H9 (cell line): ENCODE results near the gene NRG2. TPM values are rescaled to one million over a fixed set of nuclear protein-coding genes. Genes with fewer than 3 reads are reported as not detected.

Source experiments
- DNase-seq: peaks from one replicate; pipeline ENCODE4 v3.0.0-alpha.2; 2017
- H2AFZ ChIP-seq: one replicate; pipeline ENCODE4 v1.6.1; 2013; ENCODE audit warnings: mild to moderate bottlenecking, low read length, control low read depth, moderate library complexity
- H2AK5ac ChIP-seq: 2 replicates; pipeline ENCODE4 v1.6.1; 2013; ENCODE audit warnings: low read length, control low read depth, mixed read lengths; ENCODE audit not compliant: insufficient read length
- H2BK120ac ChIP-seq: one replicate; pipeline ENCODE4 v1.6.1; 2013; ENCODE audit warnings: low read depth, mild to moderate bottlenecking, low read length, control low read depth, inconsistent platforms; ENCODE audit not compliant: poor library complexity, severe bottlenecking
- H2BK12ac ChIP-seq: 2 replicates; pipeline ENCODE4 v1.6.1; 2013; ENCODE audit warnings: low read length, control low read depth, mixed read lengths, low read depth; ENCODE audit not compliant: insufficient read length
- H2BK15ac ChIP-seq: 2 replicates; pipeline ENCODE4 v1.6.1; 2013; ENCODE audit warnings: low read depth, low read length, control low read depth
- H2BK20ac ChIP-seq: one replicate; pipeline ENCODE4 v1.6.1; 2013; ENCODE audit warnings: low read depth, mild to moderate bottlenecking, low read length, control low read depth, inconsistent platforms; ENCODE audit not compliant: poor library complexity, severe bottlenecking
- H2BK5ac ChIP-seq: 2 replicates; pipeline ENCODE4 v1.6.1; 2013; ENCODE audit warnings: low read length, control low read depth, mixed read lengths; ENCODE audit not compliant: insufficient read length
- H3K14ac ChIP-seq: 2 replicates; pipeline ENCODE4 v1.6.1; 2013; ENCODE audit warnings: low read length, control low read depth; ENCODE audit not compliant: insufficient read depth
- H3K18ac ChIP-seq: 2 replicates; pipeline ENCODE4 v1.6.1; 2013; ENCODE audit warnings: low read depth, mild to moderate bottlenecking, mixed read lengths, low read length, control low read depth; ENCODE audit not compliant: insufficient read length
- H3K23ac ChIP-seq: 2 replicates; pipeline ENCODE4 v1.6.1; 2013; ENCODE audit warnings: low read length, control low read depth, mixed read lengths, low read depth; ENCODE audit not compliant: insufficient read length
- H3K23me2 ChIP-seq: 2 replicates; pipeline ENCODE4 v1.6.1; 2013; ENCODE audit warnings: low read depth, mild to moderate bottlenecking, mixed read lengths, low read length, control low read depth; ENCODE audit not compliant: insufficient read length, poor library complexity, severe bottlenecking
- H3K27ac ChIP-seq: 2 replicates; pipeline ENCODE4 v1.5.1; 2013; ENCODE audit warnings: low read length, control low read depth, mixed read lengths, low read depth; ENCODE audit not compliant: insufficient read length
- H3K27me3 ChIP-seq: 2 replicates; pipeline ENCODE4 v1.6.1; 2013; ENCODE audit warnings: low read length, control low read depth, inconsistent platforms; ENCODE audit not compliant: insufficient read depth
- H3K4ac ChIP-seq: 2 replicates; pipeline ENCODE4 v1.6.1; 2013; ENCODE audit warnings: low read depth, mild to moderate bottlenecking, control low read depth, inconsistent platforms, low read length, moderate library complexity
- H3K4me1 ChIP-seq: 2 replicates; pipeline ENCODE4 v1.6.1; 2013; ENCODE audit warnings: low read length, control low read depth, inconsistent platforms; ENCODE audit not compliant: insufficient read depth
- H3K4me2 ChIP-seq: 2 replicates; pipeline ENCODE4 v1.6.1; 2013; ENCODE audit warnings: low read length, control low read depth, mixed read lengths; ENCODE audit not compliant: insufficient read length, insufficient read depth
- H3K56ac ChIP-seq: 2 replicates; pipeline ENCODE4 v1.6.1; 2013; ENCODE audit warnings: low read depth, mild to moderate bottlenecking, mixed read lengths, low read length, control low read depth; ENCODE audit not compliant: insufficient read length
- H3K79me1 ChIP-seq: 2 replicates; pipeline ENCODE4 v1.6.1; 2013; ENCODE audit warnings: low read depth, mild to moderate bottlenecking, moderate library complexity, low read length, control low read depth, inconsistent platforms; ENCODE audit not compliant: insufficient read depth, poor library complexity, severe bottlenecking
- H3K79me2 ChIP-seq: 2 replicates; pipeline ENCODE4 v1.6.1; 2013; ENCODE audit warnings: low read length, control low read depth, inconsistent platforms; ENCODE audit not compliant: insufficient read depth
- H3K9ac ChIP-seq: 2 replicates; pipeline ENCODE4 v1.6.1; 2013; ENCODE audit warnings: low read length, control low read depth, mixed read lengths; ENCODE audit not compliant: insufficient read length; ENCODE audit errors: extremely low read depth
- H3K9me3 ChIP-seq: one replicate; pipeline ENCODE4 v1.6.1; 2013; ENCODE audit warnings: low read depth, low read length, inconsistent platforms; ENCODE audit not compliant: control insufficient read depth
- H3T11ph ChIP-seq: one replicate; pipeline ENCODE4 v1.6.1; 2013; ENCODE audit warnings: mild to moderate bottlenecking, low read length, control low read depth, inconsistent platforms
- H4K20me1 ChIP-seq: one replicate; pipeline ENCODE4 v1.6.1; 2013; ENCODE audit not compliant: control insufficient read depth, insufficient read length, insufficient read depth
- H4K5ac ChIP-seq: 2 replicates; pipeline ENCODE4 v1.6.1; 2013; ENCODE audit warnings: low read depth, mild to moderate bottlenecking, mixed read lengths, low read length, control low read depth; ENCODE audit not compliant: insufficient read length
- H4K8ac ChIP-seq: replicated peaks from 2 replicates; pipeline ENCODE4 v1.6.1; 2013; ENCODE audit warnings: low read length, control low read depth, mixed read lengths, low read depth; ENCODE audit not compliant: insufficient read length
- H4K91ac ChIP-seq: 2 replicates; pipeline ENCODE4 v1.6.1; 2013; ENCODE audit warnings: low read depth, mild to moderate bottlenecking, moderate library complexity, mixed read lengths, low read length, control low read depth; ENCODE audit not compliant: insufficient read length
- H3K27ac Mint-ChIP-seq, 3 experiments: 2 replicates in 2 of 3; 3 replicates in 1 of 3; pipeline ENCODE4 v1.8.0; 2020 to 2021; ENCODE audit warnings: mixed read lengths in 3 of 3, mild to moderate bottlenecking in 1 of 3, moderate library complexity in 1 of 3
- H3K27me3 Mint-ChIP-seq: 2 replicates; pipeline ENCODE4 v1.8.0; 2021; ENCODE audit warnings: low read depth, mild to moderate bottlenecking, moderate library complexity, mixed read lengths
- H3K36me3 Mint-ChIP-seq, 3 experiments: 2 replicates in 2 of 3; 3 replicates in 1 of 3; pipeline ENCODE4 v1.8.0; 2020 to 2021; ENCODE audit warnings: low read depth in 3 of 3, mixed read lengths in 3 of 3; ENCODE audit not compliant: insufficient read depth in 1 of 3
- H3K4me1 Mint-ChIP-seq, 2 experiments: 2 replicates each; pipeline ENCODE4 v1.8.0; 2020; ENCODE audit warnings: mixed read lengths in 2 of 2
- H3K4me3 Mint-ChIP-seq, 2 experiments: 2 replicates in 1 of 2; 3 replicates in 1 of 2; pipeline ENCODE4 v1.8.0; 2020 to 2021; ENCODE audit warnings: mild to moderate bottlenecking in 2 of 2, mixed read lengths in 2 of 2, moderate library complexity in 1 of 2
- H3K9me3 Mint-ChIP-seq, 2 experiments: 2 replicates in 1 of 2; 3 replicates in 1 of 2; pipeline ENCODE4 v1.8.0; 2020; ENCODE audit warnings: mild to moderate bottlenecking in 2 of 2, mixed read lengths in 2 of 2, moderate library complexity in 1 of 2
- WGBS: extraction: QIAGEN DNeasy Blood & Tissue Kit; methylation state at CpG from one replicate; pipeline ENCODE4 v1.1.7; 2013; ENCODE audit warnings: missing lambda C conversion rate, low lambda C conversion rate, mixed read lengths; ENCODE audit not compliant: insufficient read length; ENCODE audit errors: extremely low coverage; 5-methylcytosine and 5-hydroxymethylcytosine counted together
- total RNA-seq: library from RNA; stranded (reverse); gene quantifications from 2 replicates; pipeline ENCODE4 v1.2.1, GENCODE V29; 2021
- TF ChIP-seq, protein P1 (sequence below): fragments of 200-600 bp; sonication (generic); conservative IDR thresholded peaks from 3 replicates; pipeline ENCODE4 v1.8.0; 2021; ENCODE audit warnings: antibody characterized with exemption, mild to moderate bottlenecking

NRG2 gene
- total RNA-seq, 1 experiment from 2014 or later: not detected

GRCh38 chr5:139895046-139895445 lies 148.1 kb downstream of the NRG2 start:
- Mint-ChIP-seq H3K27ac (no peak overlapping the region), H3K27me3 (peaks cover 74% of the 10 kb centered on the region), H3K4me3 (no peak overlapping the region), H3K4me1 (no peaks in the 10 kb centered on the region), H3K36me3 (no peaks in the 10 kb centered on the region), H3K9me3 (no peaks in the 10 kb centered on the region; a peak in 1 of 5 replicates)
- H2BK120ac ChIP-seq: no peak overlapping the region
- no peak overlapping the region for H2AFZ ChIP-seq
- no peak overlapping the region for H3K56ac ChIP-seq
- no peaks in the 10 kb centered on the region for H4K20me1 ChIP-seq
- no peak overlapping the region for H3K4me2 ChIP-seq
- peaks cover 5% of the 10 kb centered on the region; the same call in 1 of the 2 replicates for H3K27me3 ChIP-seq
- no peak overlapping the region for H2BK5ac ChIP-seq
- no peak overlapping the region for H4K8ac ChIP-seq
- no peak overlapping the region for H2AK5ac ChIP-seq
- H3T11ph ChIP-seq: no peak overlapping the region
- DNase-seq: no peak
- no peaks in the 10 kb centered on the region for H3K79me2 ChIP-seq
- no peak overlapping the region for H3K18ac ChIP-seq
- H3K9me3 ChIP-seq: no peaks in the 10 kb centered on the region
- no peak overlapping the region for H2BK20ac ChIP-seq
- no peak overlapping the region; the same call in 1 of the 2 replicates for H3K14ac ChIP-seq
- no peak overlapping the region for H3K4ac ChIP-seq
- H4K91ac ChIP-seq: no peak overlapping the region
- no peak overlapping the region for H4K5ac ChIP-seq
- H2BK15ac ChIP-seq: no peak overlapping the region
- H3K23me2 ChIP-seq: no peaks in the 10 kb centered on the region
- TF ChIP-seq, protein P1, sequence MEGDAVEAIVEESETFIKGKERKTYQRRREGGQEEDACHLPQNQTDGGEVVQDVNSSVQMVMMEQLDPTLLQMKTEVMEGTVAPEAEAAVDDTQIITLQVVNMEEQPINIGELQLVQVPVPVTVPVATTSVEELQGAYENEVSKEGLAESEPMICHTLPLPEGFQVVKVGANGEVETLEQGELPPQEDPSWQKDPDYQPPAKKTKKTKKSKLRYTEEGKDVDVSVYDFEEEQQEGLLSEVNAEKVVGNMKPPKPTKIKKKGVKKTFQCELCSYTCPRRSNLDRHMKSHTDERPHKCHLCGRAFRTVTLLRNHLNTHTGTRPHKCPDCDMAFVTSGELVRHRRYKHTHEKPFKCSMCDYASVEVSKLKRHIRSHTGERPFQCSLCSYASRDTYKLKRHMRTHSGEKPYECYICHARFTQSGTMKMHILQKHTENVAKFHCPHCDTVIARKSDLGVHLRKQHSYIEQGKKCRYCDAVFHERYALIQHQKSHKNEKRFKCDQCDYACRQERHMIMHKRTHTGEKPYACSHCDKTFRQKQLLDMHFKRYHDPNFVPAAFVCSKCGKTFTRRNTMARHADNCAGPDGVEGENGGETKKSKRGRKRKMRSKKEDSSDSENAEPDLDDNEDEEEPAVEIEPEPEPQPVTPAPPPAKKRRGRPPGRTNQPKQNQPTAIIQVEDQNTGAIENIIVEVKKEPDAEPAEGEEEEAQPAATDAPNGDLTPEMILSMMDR: no peak
- no peak overlapping the region for H3K27ac ChIP-seq
- H3K4me1 ChIP-seq: no peaks in the 10 kb centered on the region
- no peak overlapping the region for H2BK12ac ChIP-seq
- H3K23ac ChIP-seq: no peak overlapping the region
- WGBS: no CpG with 5 or more reads among the region's 5 CpGs
- no peaks in the 10 kb centered on the region for H3K79me1 ChIP-seq
- H3K9ac ChIP-seq: no peak overlapping the region
